Measurements from ENCODE around the gene MBL2.

The MBL2 gene

GRCh38 chr10:52774600-52775106 is 2.1 kb upstream of the MBL2 start:
- no peaks in the 10 kb centered on the region for H3K36me3 ChIP-seq (ENCODE audit: control insufficient read depth in 2 of 2, insufficient read depth in 1 of 2, low read length in 2 of 2)
- H3K4me1 ChIP-seq (ENCODE audit: control insufficient read depth, insufficient read depth, low read length) = no peaks in the 10 kb centered on the region
- H3K27ac ChIP-seq (ENCODE audit: extremely low read depth, low read depth, low read length) = no peak overlapping the region
- TF ChIP-seq ZNF747 (tag by site-specific recombination; IDR thresholded peaks at IDR 0.05) (no peak), ZNF155 (tag by site-specific recombination; IDR thresholded peaks at IDR 0.05) (no peak), PRDM2 (tag by site-specific recombination; IDR thresholded peaks at IDR 0.05; ENCODE audit: borderline replicate concordance) (no peak), ZFHX2 (tag by site-specific recombination; conservative IDR thresholded peaks at IDR 0.05) (no peak), PRDM1 (tag by site-specific recombination; IDR thresholded peaks at IDR 0.05) (no peak), ZNF473 (tag by site-specific recombination; IDR thresholded peaks at IDR 0.05) (no peak), ZNF664 (tag by site-specific recombination; IDR thresholded peaks at IDR 0.05) (no peak), KLF8 (tag by site-specific recombination; IDR thresholded peaks at IDR 0.05) (no peak), ZNF302 (tag by site-specific recombination; IDR thresholded peaks at IDR 0.05; ENCODE audit: low read depth) (no peak), HOXC10 (CRISPR knock-in tag; IDR thresholded peaks at IDR 0.05) (no peak), ZNF791 (tag by site-specific recombination; IDR thresholded peaks at IDR 0.05) (no peak), OSR2 (tag by site-specific recombination; IDR thresholded peaks at IDR 0.05) (no peak), ZNF311 (tag by site-specific recombination; IDR thresholded peaks at IDR 0.05; ENCODE audit: borderline replicate concordance) (no peak), ZNF555 (tag by site-specific recombination; conservative IDR thresholded peaks at IDR 0.05) (no peak), ZNF623 (tag by site-specific recombination; IDR thresholded peaks at IDR 0.05) (no peak), ZNF157 (tag by site-specific recombination; IDR thresholded peaks at IDR 0.05) (no peak), KLF1 (tag by site-specific recombination; IDR thresholded peaks at IDR 0.05) (no peak)
- no peak overlapping the region for H3K4me3 ChIP-seq (ENCODE audit: low read depth, low read length)
- CTCF ChIA-PET = no interaction called here
- POLR2A ChIA-PET = no interaction called here
- H3K9me3 ChIP-seq (ENCODE audit: control insufficient read depth, insufficient read depth, low read depth, low read length) = no peaks in the 10 kb centered on the region

GRCh38 chr10:52774182-52774581 is 1.6 kb upstream of the MBL2 start:
- POLR2A ChIA-PET = no interaction called here
- TF ChIP-seq ZNF701 (tag by site-specific recombination; IDR thresholded peaks at IDR 0.05) = no peak
- no peak for TF ChIP-seq ZNF184 (tag by site-specific recombination; IDR thresholded peaks at IDR 0.05)
- no peak for TF ChIP-seq ZNF571 (tag by site-specific recombination; IDR thresholded peaks at IDR 0.05)
- no peak for TF ChIP-seq EGR2 (tag by site-specific recombination; IDR thresholded peaks at IDR 0.05; ENCODE audit: low read depth)
- TF ChIP-seq ZNF221 (tag by site-specific recombination; IDR thresholded peaks at IDR 0.05; ENCODE audit: borderline replicate concordance) = no peak
- no peak for TF ChIP-seq ZNF426 (tag by site-specific recombination; IDR thresholded peaks at IDR 0.05)
- TF ChIP-seq ZNF707 (tag by site-specific recombination; IDR thresholded peaks at IDR 0.05) = no peak
- TF ChIP-seq ZNF175 (tag by site-specific recombination; IDR thresholded peaks at IDR 0.05) = no peak
- no peak overlapping the region for H3K27ac ChIP-seq (ENCODE audit: extremely low read depth, low read depth, low read length)
- CTCF ChIA-PET = interaction anchor here (0.7 kb wide), 1 partner anchor 30 kb away, joined by 3 read pairs; no protein-coding TSS in a partner anchor
- H3K4me3 ChIP-seq (ENCODE audit: low read depth, low read length) = no peak overlapping the region
- no peaks in the 10 kb centered on the region for H3K4me1 ChIP-seq (ENCODE audit: control insufficient read depth, insufficient read depth, low read length)
- H3K9me3 ChIP-seq (ENCODE audit: control insufficient read depth, insufficient read depth, low read depth, low read length) = no peaks in the 10 kb centered on the region
- H3K36me3 ChIP-seq (ENCODE audit: control insufficient read depth in 2 of 2, insufficient read depth in 1 of 2, low read length in 2 of 2) = no peaks in the 10 kb centered on the region

Data from HEK293 (cell line).